Psoas muscle (tissue), 8 donors: ENCODE measurements around the gene PVR. TPM values are rescaled to one million over a fixed set of nuclear protein-coding genes. Genes with fewer than 3 reads are reported as not detected.

Experiments
- ATAC-seq, 4 donors: fragments of 200-7000 bp; cut with Tn5 transposase; one replicate each; pipeline ENCODE4 v1.9.1; 2020; ENCODE audit warnings: moderate library complexity in 3 of 4, mild to moderate bottlenecking in 2 of 4
- DNase-seq, 2 donors: peaks; one replicate each; pipeline ENCODE4 v3.0.0-alpha.2; 2020
- H3K27ac ChIP-seq: fragments of 200-600 bp; one replicate; pipeline ENCODE4 v1.8.0; 2022
- H3K27me3 ChIP-seq, 3 donors: fragments of 200-600 bp in 1 of 3; one replicate each; pipeline versions ENCODE4 v1.6.1 to v1.8.0; 2013 to 2022; ENCODE audit warnings: low read length in 2 of 3, mild to moderate bottlenecking in 2 of 3, moderate library complexity in 1 of 3; ENCODE audit not compliant: insufficient read depth in 3 of 3
- H3K36me3 ChIP-seq, 2 donors: fragments of 200-600 bp in 1 of 2; one replicate each; pipeline versions ENCODE4 v1.6.1 to v1.8.0; 2013 to 2022; ENCODE audit warnings: low read depth in 1 of 2, mild to moderate bottlenecking in 1 of 2, moderate library complexity in 1 of 2; ENCODE audit not compliant: insufficient read depth in 1 of 2
- H3K4me1 ChIP-seq: fragments of 200-600 bp; one replicate; pipeline ENCODE4 v1.8.0; 2022
- H3K4me3 ChIP-seq: fragments of 200-600 bp; one replicate; pipeline ENCODE4 v1.8.0; 2022; ENCODE audit warnings: mild to moderate bottlenecking
- H3K9me3 ChIP-seq: fragments of 200-600 bp; one replicate; pipeline ENCODE4 v1.8.0; 2022
- WGBS, 3 donors: extraction: QIAGEN DNeasy Blood & Tissue Kit; methylation state at CpG; one replicate each; pipeline versions ENCODE4 v1.1.6 to v1.1.7; 2013; 5-methylcytosine and 5-hydroxymethylcytosine counted together
- intact Hi-C, 2 donors: fragments of 100-400 bp; cut with DNase I; formaldehyde crosslinking; loops; one replicate each; pipeline versions ENCODE4 v1.11.0 to v1.14.2; 2022
- polyA plus RNA-seq, 3 donors: library from polyadenylated mRNA; stranded (reverse); fragments of 200-250 nt; gene quantifications; one replicate each; pipeline ENCODE4 v1.2.3, GENCODE V29; 2013
- total RNA-seq, 4 donors: library from RNA; stranded (reverse); fragmentation: NEBNext Ultra II Directional in 2 of 4; extraction: Animal tissue kit (Norgen Biotek cat#: 25700) in 2 of 4; gene quantifications; one replicate each; pipeline versions ENCODE4 v1.2.1 to v1.2.4, GENCODE V29; 2021 to 2023
- TF ChIP-seq, protein P1 (sequence below): fragments of 200-600 bp; IDR thresholded peaks from one replicate; pipeline ENCODE4 v1.8.0; 2022; ENCODE audit warnings: antibody characterized with exemption
- donor health status: healthy with polysubstance abuse.
- donor health status: DM: no; HTN: no; CAD: no; lungs with moderate emphysema.
- donor health status: Bipolar disorder and iron deficiency.
- donor health status: healthy.
- donor health status: DM: yes; HTN: yes; CAD: no.
- donor health status: DM: no; HTN: no; CAD: no.
- donor health status: DM: no; HTN: no; CAD: no.
- donor health status: DM: yes; HTN: yes; CAD: no.

Gene PVR
- total and polyA plus RNA-seq, 7 donors = 21.0 to 117 (median 44.4) TPM

DNA sequence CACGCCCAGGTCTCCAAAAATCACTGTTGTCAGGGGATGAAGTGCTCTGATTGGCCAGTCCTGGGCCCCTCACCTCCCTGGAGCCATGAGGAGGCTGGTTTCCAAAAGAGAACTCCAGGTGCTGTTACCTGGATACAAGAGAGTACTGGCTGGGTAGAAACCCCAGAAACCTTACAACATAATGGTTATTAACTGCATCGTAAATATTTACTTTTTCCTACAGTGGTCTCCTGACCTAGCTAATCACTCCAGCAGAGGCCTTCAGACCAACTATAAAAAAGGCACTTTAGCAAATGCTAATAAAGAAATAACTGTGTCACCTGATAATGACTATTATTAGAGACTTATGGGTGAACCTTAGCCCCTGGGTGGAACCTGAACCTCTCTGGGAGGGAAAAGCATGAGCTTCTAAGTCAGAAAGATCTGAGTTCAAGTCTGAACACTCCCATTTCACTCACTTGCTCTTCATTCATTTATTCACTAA lies 31.9 kb upstream of the PVR start:
- Histone ChIP-seq H3K4me3 (no peak overlapping the region), H3K27me3 (no peaks in the 10 kb centered on the region), H3K27ac (no peak overlapping the region), H3K36me3 (no peaks in the 10 kb centered on the region), H3K4me1 (no peaks in the 10 kb centered on the region), H3K9me3 (no peaks in the 10 kb centered on the region)
- intact Hi-C loops = no loop called here
- no peak for ATAC-seq
- DNase-seq = no peak
- TF ChIP-seq, protein P1, sequence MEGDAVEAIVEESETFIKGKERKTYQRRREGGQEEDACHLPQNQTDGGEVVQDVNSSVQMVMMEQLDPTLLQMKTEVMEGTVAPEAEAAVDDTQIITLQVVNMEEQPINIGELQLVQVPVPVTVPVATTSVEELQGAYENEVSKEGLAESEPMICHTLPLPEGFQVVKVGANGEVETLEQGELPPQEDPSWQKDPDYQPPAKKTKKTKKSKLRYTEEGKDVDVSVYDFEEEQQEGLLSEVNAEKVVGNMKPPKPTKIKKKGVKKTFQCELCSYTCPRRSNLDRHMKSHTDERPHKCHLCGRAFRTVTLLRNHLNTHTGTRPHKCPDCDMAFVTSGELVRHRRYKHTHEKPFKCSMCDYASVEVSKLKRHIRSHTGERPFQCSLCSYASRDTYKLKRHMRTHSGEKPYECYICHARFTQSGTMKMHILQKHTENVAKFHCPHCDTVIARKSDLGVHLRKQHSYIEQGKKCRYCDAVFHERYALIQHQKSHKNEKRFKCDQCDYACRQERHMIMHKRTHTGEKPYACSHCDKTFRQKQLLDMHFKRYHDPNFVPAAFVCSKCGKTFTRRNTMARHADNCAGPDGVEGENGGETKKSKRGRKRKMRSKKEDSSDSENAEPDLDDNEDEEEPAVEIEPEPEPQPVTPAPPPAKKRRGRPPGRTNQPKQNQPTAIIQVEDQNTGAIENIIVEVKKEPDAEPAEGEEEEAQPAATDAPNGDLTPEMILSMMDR = no peak
- WGBS, 3 donors = 93 to 98% (median 96%) methylated on average over 2 of the region's 2 CpGs

DNA sequence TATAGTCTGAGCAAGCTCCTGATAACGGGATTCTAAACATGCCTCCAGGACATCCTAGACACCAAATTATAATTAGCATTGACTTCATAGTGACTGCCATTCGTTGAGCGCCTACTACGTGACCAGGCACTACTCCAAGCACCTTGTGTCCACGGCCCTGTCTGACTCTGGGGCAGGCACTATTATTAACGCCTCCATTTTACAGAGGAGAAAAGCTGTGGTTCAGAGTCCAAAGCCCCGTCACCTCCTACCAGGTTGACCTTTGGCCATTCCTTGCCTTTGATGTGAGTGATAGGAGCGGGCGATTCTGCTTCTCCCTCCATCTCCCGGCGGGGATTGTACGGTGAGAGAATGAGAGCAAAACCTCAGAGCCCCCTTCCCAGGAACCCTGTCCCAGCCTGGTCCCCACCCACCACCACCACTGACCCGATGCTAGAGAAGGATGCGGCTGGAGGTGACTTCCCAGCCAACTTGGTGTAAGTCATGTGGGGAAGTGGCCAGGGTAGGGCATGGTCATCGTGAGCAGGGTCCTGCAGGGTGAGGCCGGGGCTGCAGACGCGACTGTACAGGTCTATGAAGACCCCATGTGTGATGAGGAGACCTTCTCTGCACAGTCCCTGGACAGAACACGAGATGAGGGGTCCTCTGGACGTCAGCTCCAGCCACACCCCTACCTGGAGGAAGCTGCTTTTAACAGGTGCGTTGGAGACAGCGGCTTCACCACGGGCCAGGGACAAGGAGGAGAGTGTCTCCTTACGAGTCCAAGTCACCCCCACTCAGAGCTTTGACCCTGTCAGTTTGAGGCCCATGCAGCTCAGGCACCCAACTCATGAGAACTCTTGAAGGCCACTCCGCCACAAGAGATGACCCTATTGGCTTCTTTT lies 30.2 kb upstream of the PVR start, which contains the start of gene IGSF23:
IGSF23 (plus strand) TSS at position 269 of the 884 bp plus-strand sequence; CDS start at position 352, 83 bp downstream.
- H3K36me3 ChIP-seq = no peaks in the 10 kb centered on the region
- no peak within 1 kb of the TSS for H3K4me3 ChIP-seq
- H3K9me3 ChIP-seq = no peaks in the 10 kb centered on the region
- H3K27ac ChIP-seq = no peak within 1 kb of the TSS
- TF ChIP-seq, protein P1 = no peak
- 72 to 87% (median 75%) methylated on average over 25 of the region's 25 CpGs for WGBS, 3 donors
- intact Hi-C loops = no loop called here
- ATAC-seq = peak in 2 of 4 donors; percentile 43 to 59
- DNase-seq = no peak
- H3K27me3 ChIP-seq = no peaks in the 10 kb centered on the region
- H3K4me1 ChIP-seq = no peaks in the 10 kb centered on the region

DNA sequence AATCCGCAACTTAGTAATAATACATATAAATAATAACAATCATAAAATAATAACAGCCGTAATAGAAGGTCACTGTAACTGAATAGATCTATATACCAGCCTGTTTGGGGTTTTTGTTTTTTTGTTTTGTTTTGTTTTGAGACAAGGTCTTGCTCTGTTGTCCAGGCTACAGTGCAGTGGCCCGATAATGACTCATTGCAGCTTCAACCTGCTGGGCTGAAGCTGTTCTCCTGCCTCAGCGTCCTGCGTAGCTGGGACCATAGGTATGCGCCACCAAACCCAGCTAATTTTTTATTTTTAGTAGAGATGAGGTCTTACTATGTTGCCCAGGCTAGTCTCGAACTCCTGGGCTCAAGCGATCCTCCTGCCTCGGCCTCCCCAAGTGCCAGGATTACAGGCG lies 29.4 kb upstream of the PVR start:
- 96 to 97% (median 97%) methylated on average over 10 of the region's 10 CpGs for WGBS, 3 donors

DNA sequence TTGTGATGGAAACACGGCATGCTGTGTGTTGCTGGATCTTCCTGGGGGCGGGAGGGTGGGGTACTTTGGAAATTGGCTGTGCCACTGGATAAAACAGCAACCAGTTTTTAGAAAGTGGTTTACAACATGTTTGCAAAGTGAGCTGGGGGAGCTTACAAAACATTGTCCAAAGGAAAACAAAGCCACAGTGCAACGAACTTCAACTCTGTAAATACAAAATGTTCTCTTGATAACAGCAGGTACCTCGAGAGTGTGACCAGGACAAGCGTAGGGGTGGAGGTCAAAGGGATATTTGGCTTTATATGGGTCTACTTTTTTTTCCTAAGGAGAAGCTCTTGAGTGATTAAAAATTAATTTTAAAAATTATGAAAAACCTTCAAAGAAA lies 27.9 kb upstream of the PVR start:
- H3K27me3 ChIP-seq = no peaks in the 10 kb centered on the region
- H3K9me3 ChIP-seq = no peaks in the 10 kb centered on the region
- ATAC-seq = no peak
- H3K4me3 ChIP-seq = no peak overlapping the region
- DNase-seq = no peak
- no peaks in the 10 kb centered on the region for H3K4me1 ChIP-seq
- TF ChIP-seq, protein P1 = no peak
- no peak overlapping the region for H3K27ac ChIP-seq
- intact Hi-C loops = no loop called here
- H3K36me3 ChIP-seq = no peaks in the 10 kb centered on the region
- whole genome bisulfite sequencing, 3 donors = 64 to 71% (median 69%) methylated on average over 5 of the region's 5 CpGs

More for the DNA sequence above, 29.4 kb upstream of the PVR start:
- DNase-seq (no peak), ATAC-seq (no peak)
- Histone ChIP-seq H3K27ac (no peak overlapping the region), H3K9me3 (no peaks in the 10 kb centered on the region), H3K4me3 (no peak overlapping the region), H3K4me1 (no peaks in the 10 kb centered on the region), H3K36me3 (no peaks in the 10 kb centered on the region), H3K27me3 (no peaks in the 10 kb centered on the region)
- TF ChIP-seq, protein P1 = no peak
- intact Hi-C loops = no loop called here
